Measurements from ENCODE around the gene CCDC12.

The CCDC12 gene

DNA sequence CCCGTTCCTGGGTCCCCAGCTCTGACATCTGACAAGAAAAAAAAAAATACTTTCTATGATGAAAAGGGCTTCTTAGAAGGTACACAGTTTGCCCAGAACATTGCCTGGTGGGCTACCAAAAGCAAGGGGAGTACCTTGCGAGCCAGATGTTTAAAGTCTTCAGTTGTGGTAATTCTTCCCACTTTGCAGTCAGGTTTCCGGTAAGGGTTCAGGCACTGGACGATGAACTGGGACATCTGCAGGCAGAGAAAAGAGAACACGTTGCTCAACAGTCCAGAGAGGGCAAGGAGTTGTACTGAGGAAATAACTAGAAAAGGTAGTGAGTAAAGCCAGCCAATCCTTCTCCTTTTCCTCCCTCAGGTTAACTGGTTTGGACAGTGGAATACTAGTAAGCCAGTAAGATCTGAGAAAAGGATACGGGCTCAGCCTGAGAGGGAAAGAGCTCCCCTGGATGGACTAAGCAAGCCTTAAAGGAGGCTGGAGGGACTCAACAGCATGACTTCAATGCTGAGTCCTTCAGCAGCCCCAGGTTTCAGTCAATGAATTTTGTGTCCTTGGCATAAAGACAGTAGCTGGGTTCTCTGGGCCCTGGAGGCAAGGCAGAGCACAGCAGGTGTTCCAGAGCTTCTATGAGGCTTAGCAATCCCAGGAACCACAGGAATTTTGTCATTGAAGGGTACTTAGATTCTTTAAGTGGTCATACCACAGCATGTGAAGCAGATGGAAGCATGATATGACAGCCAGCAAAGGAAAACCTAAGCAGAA lies 41.1 kb upstream of the CCDC12 start:
- H3K4me3 ChIP-seq (ENCODE audit: low read depth, low read length), result no peak overlapping the region
- TF ChIP-seq, protein P1, sequence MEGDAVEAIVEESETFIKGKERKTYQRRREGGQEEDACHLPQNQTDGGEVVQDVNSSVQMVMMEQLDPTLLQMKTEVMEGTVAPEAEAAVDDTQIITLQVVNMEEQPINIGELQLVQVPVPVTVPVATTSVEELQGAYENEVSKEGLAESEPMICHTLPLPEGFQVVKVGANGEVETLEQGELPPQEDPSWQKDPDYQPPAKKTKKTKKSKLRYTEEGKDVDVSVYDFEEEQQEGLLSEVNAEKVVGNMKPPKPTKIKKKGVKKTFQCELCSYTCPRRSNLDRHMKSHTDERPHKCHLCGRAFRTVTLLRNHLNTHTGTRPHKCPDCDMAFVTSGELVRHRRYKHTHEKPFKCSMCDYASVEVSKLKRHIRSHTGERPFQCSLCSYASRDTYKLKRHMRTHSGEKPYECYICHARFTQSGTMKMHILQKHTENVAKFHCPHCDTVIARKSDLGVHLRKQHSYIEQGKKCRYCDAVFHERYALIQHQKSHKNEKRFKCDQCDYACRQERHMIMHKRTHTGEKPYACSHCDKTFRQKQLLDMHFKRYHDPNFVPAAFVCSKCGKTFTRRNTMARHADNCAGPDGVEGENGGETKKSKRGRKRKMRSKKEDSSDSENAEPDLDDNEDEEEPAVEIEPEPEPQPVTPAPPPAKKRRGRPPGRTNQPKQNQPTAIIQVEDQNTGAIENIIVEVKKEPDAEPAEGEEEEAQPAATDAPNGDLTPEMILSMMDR (IDR thresholded peaks at IDR 0.05; ENCODE audit: insufficient read depth, low read length, missing control alignments), result no peak
- no peak for DNase-seq (ENCODE audit: low read depth, low spot score)
- ChIA-PET CTCF (no interaction called here), POLR2A (no interaction called here)

DNA sequence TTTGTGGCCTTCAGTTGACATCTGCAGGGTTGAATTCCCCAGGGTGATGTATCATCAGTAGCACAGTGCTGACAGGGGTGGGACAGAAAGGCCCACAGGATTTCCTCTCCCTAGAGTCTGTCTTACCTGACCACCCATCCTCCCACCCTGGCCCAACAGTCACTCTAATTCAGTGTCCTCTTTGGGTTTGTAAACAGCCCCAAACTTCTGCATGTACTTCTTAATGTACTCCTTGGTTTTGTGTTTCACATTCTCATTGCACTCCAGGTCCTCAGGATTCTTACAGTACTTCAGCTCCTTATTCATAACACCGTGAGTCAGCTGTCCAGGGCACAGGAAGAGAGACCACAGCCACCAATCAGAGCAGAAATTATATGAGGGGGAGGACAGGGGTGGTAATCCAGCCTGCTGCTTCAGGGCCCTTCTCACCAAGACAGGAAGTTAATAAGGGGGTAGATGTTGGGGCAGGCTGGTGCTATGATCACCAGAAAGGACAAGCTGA lies 40.4 kb upstream of the CCDC12 start:
- TF ChIP-seq, protein P1 (IDR thresholded peaks at IDR 0.05; ENCODE audit: insufficient read depth, low read length, missing control alignments), result no peak
- ChIA-PET CTCF (no interaction called here), POLR2A (no interaction called here)
- H3K4me3 ChIP-seq (ENCODE audit: low read depth, low read length), result no peak overlapping the region
- DNase-seq (ENCODE audit: low read depth, low spot score), result peak; percentile 60

GRCh38 chr3:47016086-47016933 lies 39.8 kb upstream of the CCDC12 start:
- ChIA-PET CTCF (no interaction called here), POLR2A (no interaction called here)
- no peak overlapping the region for H3K4me3 ChIP-seq (ENCODE audit: low read depth, low read length)
- TF ChIP-seq, protein P1 (IDR thresholded peaks at IDR 0.05; ENCODE audit: insufficient read depth, low read length, missing control alignments), result no peak
- no peak for DNase-seq (ENCODE audit: low read depth, low spot score)

DNA sequence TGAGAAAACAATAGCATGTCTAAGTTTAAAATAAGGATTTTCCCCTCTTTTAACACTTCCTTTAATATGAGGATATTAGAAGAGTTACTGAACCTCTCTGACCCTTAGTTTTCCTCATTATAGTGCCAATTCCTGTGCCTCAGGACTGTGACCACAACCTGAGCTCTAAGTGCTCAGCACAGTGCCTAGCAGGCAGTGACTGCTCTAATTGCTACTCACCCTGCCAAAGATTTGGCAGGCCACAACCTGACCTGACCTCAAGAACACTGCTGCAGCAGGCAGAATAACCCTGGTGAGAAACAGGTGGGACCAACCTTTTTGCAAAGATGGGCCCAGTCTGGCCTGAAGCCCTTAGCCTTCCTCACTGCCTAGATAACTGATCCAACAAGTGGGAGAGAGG lies 38.6 kb upstream of the CCDC12 start:
- POLR2A ChIA-PET, result no interaction called here
- no peak for DNase-seq (ENCODE audit: low read depth, low spot score)
- TF ChIP-seq, protein P1 (IDR thresholded peaks at IDR 0.05; ENCODE audit: insufficient read depth, low read length, missing control alignments), result no peak
- CTCF ChIA-PET, result interaction anchor here (1.4 kb wide), 1 partner anchor 106 kb away, joined by 3 read pairs; no protein-coding TSS in a partner anchor
- H3K4me3 ChIP-seq (ENCODE audit: low read depth, low read length), result no peak overlapping the region

DNA sequence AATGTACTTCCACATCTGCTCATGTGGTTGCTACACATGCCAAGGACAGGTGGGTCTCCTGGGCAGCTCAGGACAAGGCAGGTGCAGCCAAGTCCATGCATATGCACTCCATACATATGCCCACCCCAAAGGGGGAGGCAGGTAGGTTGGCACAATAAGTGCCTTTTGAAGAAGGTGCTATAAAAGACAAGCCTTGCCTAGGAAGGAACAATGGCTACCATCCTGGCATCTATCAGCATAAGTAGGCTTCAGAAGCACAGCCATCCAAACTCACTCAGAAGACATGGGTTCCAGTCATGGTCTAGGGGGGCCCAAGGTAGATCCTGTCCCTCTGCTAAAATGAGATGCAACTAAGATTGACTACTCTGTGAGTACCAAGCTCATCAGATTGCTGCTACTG lies 37.5 kb upstream of the CCDC12 start:
- no peak for DNase-seq (ENCODE audit: low read depth, low spot score)
- TF ChIP-seq, protein P1 (IDR thresholded peaks at IDR 0.05; ENCODE audit: insufficient read depth, low read length, missing control alignments), result no peak
- no peak overlapping the region for H3K4me3 ChIP-seq (ENCODE audit: low read depth, low read length)
- ChIA-PET CTCF (interaction anchor here (1.3 to 1.4 kb wide), 2 partner anchors 15 to 105 kb away, joined by 3 to 6 read pairs; no protein-coding TSS in a partner anchor), POLR2A (no interaction called here)

- ChIA-PET CTCF (interaction anchor here (0.9 kb wide), 1 partner anchor 311 kb away, joined by 3 read pairs; no protein-coding TSS in a partner anchor), POLR2A (no interaction called here)
- DNase-seq (ENCODE audit: low read depth, low spot score), result no peak
- no peak overlapping the region for H3K4me3 ChIP-seq (ENCODE audit: low read depth, low read length)
- TF ChIP-seq, protein P1 (IDR thresholded peaks at IDR 0.05; ENCODE audit: insufficient read depth, low read length, missing control alignments), result no peak
These were observed 36.7 kb upstream of the CCDC12 start for GRCh38 chr3:47013231-47013630.
